B cell (primary cell): ENCODE data around the gene CLDN11. TPM values are rescaled to one million over a fixed set of nuclear protein-coding genes. Genes with fewer than 3 reads are reported as not detected.

Experiments used
- ATAC-seq: fragments of 200-7000 bp; cut with Tn5 transposase; one replicate; pipeline ENCODE4 v1.10.0; 2021; ENCODE audit warnings: low read depth, mild to moderate bottlenecking, moderate number of reproducible peaks, moderate library complexity
- CTCF ChIA-PET: fragments of 350-600 bp; sonication (Branson Sonifier 250); formaldehyde crosslinking; loops from one replicate; lab custom pipeline; 2021; ENCODE audit warnings: antibody characterized with exemption, inconsistent platforms; lab: Charles Lee
- POLR2A ChIA-PET: fragments of 350-600 bp; sonication (Branson Sonifier 250); formaldehyde crosslinking; loops from one replicate; lab custom pipeline; 2021; ENCODE audit warnings: antibody characterized with exemption; lab: Charles Lee
- DNase-seq: peaks from one replicate; pipeline ENCODE4 v3.0.0; 2013
- H2AFZ ChIP-seq: 2 replicates; pipeline ENCODE4 v1.6.1; 2012; ENCODE audit warnings: mild to moderate bottlenecking, low read depth, low read length; ENCODE audit not compliant: insufficient read depth, poor library complexity, severe bottlenecking
- H3K27ac ChIP-seq, 2 donors: 1 replicate in 1 of 2; 2 replicates in 1 of 2; pipeline ENCODE4 v1.5.1; 2012 to 2013; ENCODE audit warnings: low read length in 2 of 2, mild to moderate bottlenecking in 2 of 2, moderate library complexity in 1 of 2
- H3K27me3 ChIP-seq, 4 experiments: fragments of 200-600 bp in 1 of 4; sonication (generic) in 1 of 4; replicated peaks in 1 of 4; 1 replicate in 2 of 4; 2 replicates in 2 of 4; pipeline versions ENCODE4 v1.6.1 to v1.7.0; 2013 to 2016; ENCODE audit warnings: low read length in 3 of 4, mild to moderate bottlenecking in 2 of 4, mixed read lengths in 1 of 4, moderate library complexity in 1 of 4; ENCODE audit not compliant: insufficient read depth in 4 of 4, control insufficient read depth in 3 of 4; ENCODE audit errors: control extremely low read depth in 1 of 4
- H3K36me3 ChIP-seq, 2 experiments: replicated peaks in 1 of 2; 1 replicate in 1 of 2; 2 replicates in 1 of 2; pipeline versions ENCODE4 v1.6.1 to v1.7.1; 2013; ENCODE audit warnings: low read length in 1 of 2; ENCODE audit not compliant: insufficient read depth in 2 of 2, control insufficient read depth in 1 of 2; ENCODE audit errors: control extremely low read depth in 1 of 2, extremely low read depth in 1 of 2
- H3K4me1 ChIP-seq, 2 donors: fragments of 200-600 bp in 1 of 2; sonication (generic) in 1 of 2; 1 replicate in 1 of 2; 2 replicates in 1 of 2; pipeline versions ENCODE4 v1.5.1 to v1.6.1; 2013 to 2017; ENCODE audit warnings: low read length in 2 of 2; ENCODE audit not compliant: control insufficient read depth in 2 of 2, insufficient read depth in 2 of 2
- H3K4me2 ChIP-seq: replicated peaks from 2 replicates; pipeline ENCODE3; 2012; ENCODE audit warnings: mild to moderate bottlenecking, low read depth, low read length; ENCODE audit not compliant: poor library complexity, severe bottlenecking
- H3K4me3 ChIP-seq, 5 experiments: fragments of 200-600 bp in 1 of 5; sonication (generic) in 1 of 5; 1 replicate in 3 of 5; 2 replicates in 2 of 5; pipeline versions ENCODE4 v1.5.1 to v1.7.0; 2011 to 2016; ENCODE audit warnings: low read length in 4 of 5, mild to moderate bottlenecking in 4 of 5, low read depth in 2 of 5, control low read depth in 1 of 5, moderate library complexity in 1 of 5; ENCODE audit not compliant: insufficient read depth in 1 of 5; ENCODE audit errors: control extremely low read depth in 1 of 5, extremely low read depth in 1 of 5
- H3K79me2 ChIP-seq: fragments of 200-600 bp; sonication (generic); one replicate; pipeline ENCODE4 v1.6.0; 2016; ENCODE audit warnings: low read length; ENCODE audit not compliant: control insufficient read depth, insufficient read depth
- H3K9ac ChIP-seq: fragments of 200-600 bp; sonication (generic); 2 replicates; pipeline ENCODE4 v1.6.1; 2017; ENCODE audit warnings: mild to moderate bottlenecking, low read length, moderate library complexity
- H3K9me3 ChIP-seq, 3 donors: one replicate each; pipeline versions ENCODE4 v1.6.1 to v1.7.1; 2013; ENCODE audit warnings: low read length in 2 of 3; ENCODE audit not compliant: control insufficient read depth in 2 of 3, insufficient read depth in 1 of 3; ENCODE audit errors: control extremely low read depth in 1 of 3
- H4K20me1 ChIP-seq: 2 replicates; pipeline ENCODE4 v1.6.0; 2012; ENCODE audit warnings: mild to moderate bottlenecking, low read length; ENCODE audit not compliant: insufficient read depth, control insufficient read depth, poor library complexity, severe bottlenecking
- H3K27ac Mint-ChIP-seq: one replicate; pipeline ENCODE4 v1.8.0; 2021; ENCODE audit warnings: mixed read lengths
- H3K27me3 Mint-ChIP-seq: one replicate; pipeline ENCODE4 v1.8.0; 2021; ENCODE audit warnings: mixed read lengths
- H3K4me1 Mint-ChIP-seq: one replicate; pipeline ENCODE4 v1.8.0; 2021; ENCODE audit warnings: mixed read lengths
- H3K4me3 Mint-ChIP-seq: one replicate; pipeline ENCODE4 v1.8.0; 2021; ENCODE audit warnings: mixed read lengths
- H3K9me3 Mint-ChIP-seq: one replicate; pipeline ENCODE4 v1.8.0; 2022; ENCODE audit warnings: mixed read lengths; ENCODE audit not compliant: insufficient read depth
- EZH2 ChIP-seq: IDR thresholded peaks from 2 replicates; pipeline ENCODE4 v1.6.1; 2012; ENCODE audit warnings: borderline replicate concordance, low read depth, mild to moderate bottlenecking, moderate library complexity, low read length; ENCODE audit not compliant: insufficient read depth, poor library complexity, severe bottlenecking
- WGBS: methylation state at CpG from one replicate; pipeline ENCODE4 v1.1.5; 2013; ENCODE audit warnings: missing lambda C conversion rate; ENCODE audit not compliant: insufficient coverage; 5-methylcytosine and 5-hydroxymethylcytosine counted together
- intact Hi-C: fragments of 100-400 bp; cut with micrococcal nuclease; formaldehyde crosslinking; loops from one replicate; pipeline ENCODE4 v1.10.0; 2022
- polyA plus RNA-seq: library from polyadenylated mRNA; depleted of rRNA; stranded (reverse); fragments of >200 nt; gene quantifications from 2 replicates; pipeline ENCODE4 v1.2.3, GENCODE V29; 2012
- total RNA-seq, 2 donors: library from RNA; stranded (reverse); fragments of 120-200 nt in 1 of 2; gene quantifications; 1 replicate in 1 of 2; 2 replicates in 1 of 2; pipeline versions ENCODE4 v1.2.3 to v1.2.4, GENCODE V29; 2013 to 2022
- TF ChIP-seq, protein P1 (sequence below): fragments of 200-600 bp; IDR thresholded peaks from one replicate; pipeline ENCODE4 v1.8.0; 2022; ENCODE audit warnings: antibody characterized with exemption, mild to moderate bottlenecking

Gene CLDN11
- total and polyA plus RNA-seq, 2 donors (not counting 1 experiment from before 2014, with no cell fraction given), result 0.25 to 0.52 TPM

DNA sequence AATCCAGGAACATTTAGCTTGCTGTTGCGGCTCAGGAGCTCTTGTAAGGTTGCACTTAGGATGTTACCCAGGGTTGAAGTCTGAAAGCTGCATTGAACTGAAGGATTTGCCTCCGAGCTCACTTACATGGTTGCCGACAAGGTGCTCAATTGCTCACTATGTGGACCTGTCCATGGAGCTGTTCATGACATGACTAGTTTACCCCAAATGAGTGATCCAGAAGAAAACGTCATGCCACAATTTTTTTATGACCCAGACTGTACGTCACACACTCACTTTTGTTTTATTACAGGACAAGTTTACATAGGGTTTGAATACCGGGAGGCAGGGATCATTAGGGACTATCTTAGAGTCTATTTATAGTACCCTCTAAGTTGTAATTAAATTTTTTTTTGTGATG lies 21.0 kb upstream of the CLDN11 start:
- H3K27ac ChIP-seq, result no peak overlapping the region
- H3K9me3 ChIP-seq, result no peaks in the 10 kb centered on the region
- H3K4me3 ChIP-seq, result no peak overlapping the region
- TF ChIP-seq, protein P1, sequence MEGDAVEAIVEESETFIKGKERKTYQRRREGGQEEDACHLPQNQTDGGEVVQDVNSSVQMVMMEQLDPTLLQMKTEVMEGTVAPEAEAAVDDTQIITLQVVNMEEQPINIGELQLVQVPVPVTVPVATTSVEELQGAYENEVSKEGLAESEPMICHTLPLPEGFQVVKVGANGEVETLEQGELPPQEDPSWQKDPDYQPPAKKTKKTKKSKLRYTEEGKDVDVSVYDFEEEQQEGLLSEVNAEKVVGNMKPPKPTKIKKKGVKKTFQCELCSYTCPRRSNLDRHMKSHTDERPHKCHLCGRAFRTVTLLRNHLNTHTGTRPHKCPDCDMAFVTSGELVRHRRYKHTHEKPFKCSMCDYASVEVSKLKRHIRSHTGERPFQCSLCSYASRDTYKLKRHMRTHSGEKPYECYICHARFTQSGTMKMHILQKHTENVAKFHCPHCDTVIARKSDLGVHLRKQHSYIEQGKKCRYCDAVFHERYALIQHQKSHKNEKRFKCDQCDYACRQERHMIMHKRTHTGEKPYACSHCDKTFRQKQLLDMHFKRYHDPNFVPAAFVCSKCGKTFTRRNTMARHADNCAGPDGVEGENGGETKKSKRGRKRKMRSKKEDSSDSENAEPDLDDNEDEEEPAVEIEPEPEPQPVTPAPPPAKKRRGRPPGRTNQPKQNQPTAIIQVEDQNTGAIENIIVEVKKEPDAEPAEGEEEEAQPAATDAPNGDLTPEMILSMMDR, result no peak
- TF ChIP-seq EZH2, result no peak
- ATAC-seq, result no peak
- H3K36me3 ChIP-seq, result peaks cover 0 to 3% of the 10 kb centered on the region in 2 experiments
- no peak overlapping the region for H2AFZ ChIP-seq
- 94% methylated on average over 3 of the region's 6 CpGs for WGBS
- ChIA-PET CTCF (interaction anchor here (0.9 to 1.9 kb wide), 6 partner anchors 9 to 90 kb away, joined by 3 to 6 read pairs (median 3); partner anchors contain the start of gene SKIL), POLR2A (interaction anchor here (0.7 kb wide), 1 partner anchor 59 kb away, joined by 4 read pairs; no protein-coding TSS in a partner anchor)
- H3K4me2 ChIP-seq, result no peak overlapping the region
- H3K27me3 ChIP-seq, result no peaks in the 10 kb centered on the region
- no peak for DNase-seq
- H3K27me3 Mint-ChIP-seq, result no peaks in the 10 kb centered on the region
- H3K4me3 Mint-ChIP-seq, result no peak overlapping the region
- no peaks in the 10 kb centered on the region for H3K9me3 Mint-ChIP-seq
- intact Hi-C loops, result no loop called here
- peaks cover 20% of the 10 kb centered on the region for H3K4me1 Mint-ChIP-seq
- H3K4me1 ChIP-seq, result peaks cover 3 to 7% of the 10 kb centered on the region in 2 donors
- H3K79me2 ChIP-seq, result no peaks in the 10 kb centered on the region
- H3K27ac Mint-ChIP-seq, result no peak overlapping the region
- H4K20me1 ChIP-seq, result no peaks in the 10 kb centered on the region
- H3K9ac ChIP-seq, result no peak overlapping the region

DNA sequence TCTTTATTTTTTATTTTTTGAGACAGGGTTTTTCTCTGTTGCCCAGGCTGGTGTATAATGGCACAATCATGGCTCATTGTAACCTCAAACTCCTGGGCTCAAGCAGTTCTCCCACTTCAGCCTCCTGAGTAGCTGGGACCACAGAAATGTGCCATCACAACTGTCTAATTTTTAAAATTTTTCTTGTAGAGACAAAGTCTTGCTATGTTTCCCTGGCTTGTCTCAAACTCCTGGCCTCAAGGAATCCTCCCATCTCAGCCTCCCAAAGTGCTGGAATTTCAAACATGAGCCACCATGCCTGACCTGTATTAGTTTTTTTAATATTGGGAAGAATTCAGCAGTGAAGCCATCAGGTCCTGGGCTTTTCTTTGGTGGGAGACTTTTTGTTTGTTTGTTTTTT lies 13.6 kb upstream of the CLDN11 start:
- no peaks in the 10 kb centered on the region for H3K27me3 ChIP-seq
- intact Hi-C loops, result no loop called here
- no peak for TF ChIP-seq EZH2
- TF ChIP-seq, protein P1, result no peak
- DNase-seq (no peak), ATAC-seq (no peak)
- Mint-ChIP-seq H3K9me3 (no peaks in the 10 kb centered on the region), H3K27ac (no peak overlapping the region), H3K4me3 (no peak overlapping the region), H3K4me1 (peaks cover 16% of the 10 kb centered on the region), H3K27me3 (no peaks in the 10 kb centered on the region)
- no peak overlapping the region for H3K27ac ChIP-seq
- no peaks in the 10 kb centered on the region for H3K79me2 ChIP-seq
- CTCF ChIA-PET, result interaction anchor here (0.7 kb wide), 1 partner anchor 21 kb away, joined by 3 read pairs; no protein-coding TSS in a partner anchor
- no peak overlapping the region for H2AFZ ChIP-seq
- H3K4me3 ChIP-seq, result no peak overlapping the region
- H4K20me1 ChIP-seq, result no peaks in the 10 kb centered on the region
- H3K4me1 ChIP-seq, result peaks cover 1 to 6% of the 10 kb centered on the region in 2 donors
- H3K4me2 ChIP-seq, result no peak overlapping the region
- no peaks in the 10 kb centered on the region for H3K36me3 ChIP-seq
- POLR2A ChIA-PET, result no interaction called here
- H3K9ac ChIP-seq, result no peak overlapping the region
- no peaks in the 10 kb centered on the region for H3K9me3 ChIP-seq
